Glomerular visceral epithelial cell (primary cell): ENCODE data around the gene ELFN2.
"Not testable (repeated sequence)": the region's sequence is repeated elsewhere in the genome, so short reads cannot be mapped to it uniquely, and the experiment has no call there.

Source experiments
- DNase-seq: peaks from one replicate; pipeline ENCODE4 v3.0.0-alpha.2; 2016; ENCODE audit errors: extremely low spot score

Gene ELFN2

GRCh38 chr22:37427135-37427710, at the start of gene ELFN2:
TSS of gene ELFN2 (minus strand) at chr22:37427479. CDS start at chr22:37375534, 51,945 bp downstream.
- peak; percentile 30 for DNase-seq

- no peak for DNase-seq
These were observed 49.4 kb upstream of the ELFN2 start for GRCh38 chr22:37476389-37477329.

GRCh38 chr22:37474447-37475090, 47.3 kb upstream of the ELFN2 start:
- no peak for DNase-seq

GRCh38 chr22:37473437-37473946, 46.2 kb upstream of the ELFN2 start:
- no peak for DNase-seq

- peak; percentile 42 for DNase-seq
These were observed 45.2 kb upstream of the ELFN2 start for GRCh38 chr22:37472418-37473006.

- DNase-seq, result no peak
These were observed 44.6 kb upstream of the ELFN2 start for GRCh38 chr22:37471727-37472417.

- no peak for DNase-seq
These were observed 42.8 kb upstream of the ELFN2 start for GRCh38 chr22:37470087-37470445.

GRCh38 chr22:37469416-37470086, 42.3 kb upstream of the ELFN2 start:
- DNase-seq, result no peak

GRCh38 chr22:37468201-37468695, 41.0 kb upstream of the ELFN2 start:
- DNase-seq, result not testable (repeated sequence)

- no peak for DNase-seq
These were observed 40.2 kb upstream of the ELFN2 start for GRCh38 chr22:37467391-37467955.

GRCh38 chr22:37464181-37464580, 36.9 kb upstream of the ELFN2 start:
- no peak for DNase-seq

GRCh38 chr22:37462983-37463382, 35.7 kb upstream of the ELFN2 start:
- DNase-seq, result peak; percentile 39

GRCh38 chr22:37462436-37462835, 35.2 kb upstream of the ELFN2 start:
- no peak for DNase-seq

GRCh38 chr22:37461961-37462360, 34.7 kb upstream of the ELFN2 start:
- DNase-seq, result no peak

GRCh38 chr22:37460684-37461083, 33.4 kb upstream of the ELFN2 start:
- DNase-seq, result no peak

- no peak for DNase-seq
These were observed 31.9 kb upstream of the ELFN2 start for GRCh38 chr22:37459206-37459605.

- DNase-seq, result peak; percentile 73
These were observed 30.0 kb upstream of the ELFN2 start for GRCh38 chr22:37457093-37457893.

GRCh38 chr22:37456346-37456745, 29.1 kb upstream of the ELFN2 start:
- no peak for DNase-seq

- no peak for DNase-seq
These were observed 28.6 kb upstream of the ELFN2 start for GRCh38 chr22:37455896-37456295.
